HEK293 (cell line): ENCODE results near the gene SCARB2.
A peak's percentile ranks its signal among the peaks of the same experiment; 100 is the strongest.

Experiments used
- CTCF ChIA-PET: fragments of 350-600 bp; formaldehyde crosslinking; extraction: SDS; loops from one replicate; lab custom pipeline; 2021; ENCODE audit warnings: antibody characterized with exemption; lab: Yijun Ruan, JAX
- POLR2A ChIA-PET: fragments of 300-600 bp; formaldehyde crosslinking; extraction: SDS; loops from one replicate; lab custom pipeline; 2020; ENCODE audit warnings: antibody characterized with exemption, inconsistent platforms; lab: Yijun Ruan, JAX
- H3K27ac ChIP-seq: fragments of 200-500 bp; sonication (Bioruptor generic); 2 replicates; pipeline ENCODE4 v1.5.1; 2014; ENCODE audit warnings: low read depth, low read length, control low read depth, inconsistent platforms; ENCODE audit errors: extremely low read depth
- H3K36me3 ChIP-seq, 2 experiments: fragments of 200-500 bp in 1 of 2; sonication (Bioruptor generic) in 1 of 2; 1 replicate in 1 of 2; 2 replicates in 1 of 2; pipeline ENCODE4 v1.5.1; 2014 to 2017; ENCODE audit warnings: inconsistent platforms in 2 of 2, low read length in 2 of 2; ENCODE audit not compliant: control insufficient read depth in 2 of 2, insufficient read depth in 1 of 2
- H3K4me1 ChIP-seq: fragments of 200-500 bp; sonication (Bioruptor generic); 2 replicates; pipeline ENCODE4 v1.5.1; 2014; ENCODE audit warnings: mild to moderate bottlenecking, low read length, inconsistent platforms; ENCODE audit not compliant: control insufficient read depth, insufficient read depth
- H3K4me3 ChIP-seq: 2 replicates; pipeline ENCODE4 v1.5.1; 2011; ENCODE audit warnings: low read depth, mild to moderate bottlenecking, control low read depth, low read length, moderate library complexity
- H3K9me3 ChIP-seq: fragments of 200-500 bp; sonication (Bioruptor generic); 2 replicates; pipeline ENCODE4 v1.5.1; 2014; ENCODE audit warnings: low read depth, low read length, inconsistent platforms; ENCODE audit not compliant: control insufficient read depth, insufficient read depth
- BCL11A ChIP-seq: fragments of 450-650 bp; formaldehyde crosslinking; IDR thresholded peaks from 2 replicates; pipeline ENCODE4 v1.5.1; 2016; ENCODE audit warnings: low read depth, missing biosample characterization, missing genetic modification characterization
- GLIS2 ChIP-seq: fragments of 450-650 bp; formaldehyde crosslinking; IDR thresholded peaks from 2 replicates; pipeline ENCODE4 v1.5.1; 2016; ENCODE audit warnings: missing biosample characterization, missing genetic modification characterization
- KLF9 ChIP-seq: fragments of 450-650 bp; formaldehyde crosslinking; IDR thresholded peaks from 2 replicates; pipeline ENCODE4 v1.5.1; 2016; ENCODE audit warnings: missing biosample characterization, missing genetic modification characterization, low read depth
- OSR2 ChIP-seq: fragments of 450-650 bp; formaldehyde crosslinking; IDR thresholded peaks from 2 replicates; pipeline ENCODE4 v1.5.1; 2016; ENCODE audit warnings: missing biosample characterization, missing genetic modification characterization
- PRDM1 ChIP-seq: fragments of 450-650 bp; formaldehyde crosslinking; IDR thresholded peaks from 2 replicates; pipeline ENCODE4; 2016; ENCODE audit warnings: missing biosample characterization, missing genetic modification characterization
- SALL2 ChIP-seq: fragments of 450-650 bp; formaldehyde crosslinking; IDR thresholded peaks from 2 replicates; pipeline ENCODE4 v1.5.0; 2017; ENCODE audit warnings: missing biosample characterization, mild to moderate bottlenecking, missing genetic modification characterization, borderline replicate concordance
- SCRT2 ChIP-seq: fragments of 450-650 bp; formaldehyde crosslinking; IDR thresholded peaks from 2 replicates; pipeline ENCODE4 v1.5.1; 2016; ENCODE audit warnings: missing biosample characterization, missing genetic modification characterization
- SP2 ChIP-seq: fragments of 450-650 bp; formaldehyde crosslinking; IDR thresholded peaks from 2 replicates; pipeline ENCODE4 v1.5.1; 2016; ENCODE audit warnings: missing biosample characterization, missing genetic modification characterization
- SP7 ChIP-seq: fragments of 450-650 bp; formaldehyde crosslinking; IDR thresholded peaks from 2 replicates; pipeline ENCODE4 v1.5.1; 2016; ENCODE audit warnings: missing biosample characterization, missing genetic modification characterization
- TCF7L2 ChIP-seq: IDR thresholded peaks from 2 replicates; pipeline ENCODE4 v1.6.1; 2011; ENCODE audit warnings: low read depth, mild to moderate bottlenecking, inconsistent platforms, low read length, moderate library complexity, borderline replicate concordance
- TRIM28 ChIP-seq: IDR thresholded peaks from 2 replicates; pipeline ENCODE4 v1.6.1; 2011; ENCODE audit warnings: low read length, control low read depth, borderline replicate concordance
- ZBTB17 ChIP-seq: fragments of 450-650 bp; formaldehyde crosslinking; IDR thresholded peaks from 2 replicates; pipeline ENCODE4 v1.5.1; 2016; ENCODE audit warnings: missing biosample characterization, missing genetic modification characterization
- ZBTB48 ChIP-seq: fragments of 450-650 bp; formaldehyde crosslinking; IDR thresholded peaks from 2 replicates; pipeline ENCODE4 v1.5.1; 2016; ENCODE audit warnings: missing biosample characterization, missing genetic modification characterization
- ZIC2 ChIP-seq: fragments of 450-650 bp; formaldehyde crosslinking; IDR thresholded peaks from 2 replicates; pipeline ENCODE4 v1.5.1; 2016; ENCODE audit warnings: missing biosample characterization, missing genetic modification characterization
- ZNF138 ChIP-seq: fragments of 450-650 bp; formaldehyde crosslinking; IDR thresholded peaks from 2 replicates; pipeline ENCODE4 v1.5.1; 2016; ENCODE audit warnings: missing biosample characterization, missing genetic modification characterization, borderline replicate concordance
- ZNF155 ChIP-seq: fragments of 450-650 bp; formaldehyde crosslinking; IDR thresholded peaks from 2 replicates; pipeline ENCODE4 v1.5.1; 2016; ENCODE audit warnings: missing biosample characterization, missing genetic modification characterization
- ZNF214 ChIP-seq: fragments of 450-650 bp; formaldehyde crosslinking; IDR thresholded peaks from 2 replicates; pipeline ENCODE4 v1.5.1; 2017; ENCODE audit warnings: missing biosample characterization, mild to moderate bottlenecking, missing genetic modification characterization, borderline replicate concordance
- ZNF266 ChIP-seq: fragments of 450-650 bp; formaldehyde crosslinking; IDR thresholded peaks from 2 replicates; pipeline ENCODE4 v1.5.1; 2016; ENCODE audit warnings: missing biosample characterization, missing genetic modification characterization, low read depth
- ZNF335 ChIP-seq: fragments of 450-650 bp; formaldehyde crosslinking; conservative IDR thresholded peaks from 2 replicates; pipeline ENCODE4 v1.5.1; 2016; ENCODE audit warnings: missing biosample characterization, missing genetic modification characterization
- ZNF501 ChIP-seq: fragments of 450-650 bp; formaldehyde crosslinking; IDR thresholded peaks from 2 replicates; pipeline ENCODE4 v1.5.1; 2016; ENCODE audit warnings: missing biosample characterization, missing genetic modification characterization
- ZNF521 ChIP-seq: fragments of 450-650 bp; formaldehyde crosslinking; IDR thresholded peaks from 2 replicates; pipeline ENCODE4 v1.5.1; 2017; ENCODE audit warnings: missing biosample characterization, mild to moderate bottlenecking, missing genetic modification characterization
- ZNF561 ChIP-seq: fragments of 450-650 bp; IDR thresholded peaks from 2 replicates; pipeline ENCODE4 v1.5.1; 2018; ENCODE audit warnings: missing biosample characterization, missing genetic modification characterization, borderline replicate concordance
- ZNF600 ChIP-seq: fragments of 450-650 bp; formaldehyde crosslinking; IDR thresholded peaks from 2 replicates; pipeline ENCODE4 v1.5.1; 2016; ENCODE audit warnings: missing biosample characterization, missing genetic modification characterization
- ZNF658 ChIP-seq: fragments of 450-650 bp; formaldehyde crosslinking; IDR thresholded peaks from 2 replicates; pipeline ENCODE4; 2016; ENCODE audit warnings: missing biosample characterization, missing genetic modification characterization
- ZNF660 ChIP-seq: fragments of 450-650 bp; IDR thresholded peaks from 2 replicates; pipeline ENCODE4 v1.5.1; 2018; ENCODE audit warnings: missing biosample characterization, mild to moderate bottlenecking, missing genetic modification characterization
- TF ChIP-seq, protein P1 (sequence below): fragments of 450-650 bp; formaldehyde crosslinking; IDR thresholded peaks from 2 replicates; pipeline ENCODE4 v1.5.1; 2017; ENCODE audit warnings: missing biosample characterization, missing genetic modification characterization
- TF ChIP-seq, protein P2 (sequence below): fragments of 450-650 bp; formaldehyde crosslinking; IDR thresholded peaks from 2 replicates; pipeline ENCODE4 v1.5.1; 2016; ENCODE audit warnings: missing biosample characterization, missing genetic modification characterization

The SCARB2 gene

DNA sequence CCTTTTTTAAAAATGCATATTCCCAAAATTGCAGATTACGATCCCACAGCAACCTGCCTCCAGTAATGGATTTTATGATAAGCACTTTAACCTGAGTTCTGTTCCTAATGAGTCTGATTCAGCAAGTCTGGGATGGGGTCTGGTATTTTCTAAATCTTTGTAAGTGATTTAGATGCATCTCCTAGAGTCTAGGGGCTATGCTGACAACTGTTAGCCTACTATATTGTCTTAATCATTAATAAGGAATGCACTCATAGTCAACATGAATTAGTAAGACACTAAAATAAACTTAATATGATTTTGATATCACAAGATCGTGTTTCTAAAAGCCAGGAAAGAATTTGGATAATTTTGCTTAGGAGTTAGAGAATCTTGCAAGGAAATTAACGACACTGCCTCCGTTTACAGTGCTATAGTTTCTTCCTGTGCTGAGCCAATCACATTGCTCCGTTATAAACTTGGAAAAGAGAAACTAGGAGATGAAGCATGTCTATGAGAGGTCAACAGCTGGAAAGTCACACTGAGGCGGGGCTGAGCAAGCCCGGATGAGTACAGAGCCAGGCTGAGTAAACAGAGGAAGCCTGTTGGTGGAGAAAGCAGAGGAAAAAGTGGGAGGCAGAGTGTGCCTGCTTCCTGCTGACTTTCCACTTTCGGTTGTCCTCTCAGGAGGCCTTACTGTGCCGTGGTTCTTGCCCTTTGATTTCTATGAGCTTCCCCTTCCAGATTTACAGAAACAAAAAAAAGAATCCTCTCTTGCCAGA lies 5.4 kb downstream of the SCARB2 start:
- H3K36me3 ChIP-seq: no peaks in the 10 kb centered on the region
- CTCF ChIA-PET: no interaction called here
- no peaks in the 10 kb centered on the region for H3K4me1 ChIP-seq
- TF ChIP-seq, protein P1, sequence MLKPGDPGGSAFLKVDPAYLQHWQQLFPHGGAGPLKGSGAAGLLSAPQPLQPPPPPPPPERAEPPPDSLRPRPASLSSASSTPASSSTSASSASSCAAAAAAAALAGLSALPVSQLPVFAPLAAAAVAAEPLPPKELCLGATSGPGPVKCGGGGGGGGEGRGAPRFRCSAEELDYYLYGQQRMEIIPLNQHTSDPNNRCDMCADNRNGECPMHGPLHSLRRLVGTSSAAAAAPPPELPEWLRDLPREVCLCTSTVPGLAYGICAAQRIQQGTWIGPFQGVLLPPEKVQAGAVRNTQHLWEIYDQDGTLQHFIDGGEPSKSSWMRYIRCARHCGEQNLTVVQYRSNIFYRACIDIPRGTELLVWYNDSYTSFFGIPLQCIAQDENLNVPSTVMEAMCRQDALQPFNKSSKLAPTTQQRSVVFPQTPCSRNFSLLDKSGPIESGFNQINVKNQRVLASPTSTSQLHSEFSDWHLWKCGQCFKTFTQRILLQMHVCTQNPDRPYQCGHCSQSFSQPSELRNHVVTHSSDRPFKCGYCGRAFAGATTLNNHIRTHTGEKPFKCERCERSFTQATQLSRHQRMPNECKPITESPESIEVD (tag by site-specific recombination): no peak
- TF ChIP-seq TRIM28 (peak; percentile 71), ZNF600 (tag by site-specific recombination) (0 out of 2 replicates have a peak, but pooled peaks have one; percentile 17), GLIS2 (tag by site-specific recombination) (no peak), BCL11A (tag by site-specific recombination) (no peak), ZNF138 (tag by site-specific recombination) (no peak), KLF9 (tag by site-specific recombination) (no peak), SP2 (peak; percentile 56), ZIC2 (tag by site-specific recombination) (0 out of 2 replicates have a peak, but pooled peaks have one; percentile 9), ZBTB17 (tag by site-specific recombination) (peak; percentile 87), ZBTB48 (tag by site-specific recombination) (peak; percentile 24; the same call in 1 of the 2 replicates), PRDM1 (peak; percentile 86), ZNF335 (tag by site-specific recombination) (0 out of 2 replicates have a peak, but pooled peaks have one; percentile 33), SP7 (tag by site-specific recombination) (peak; percentile 19; the same call in 1 of the 2 replicates), SCRT2 (tag by site-specific recombination) (peak; percentile 51; the same call in 1 of the 2 replicates), OSR2 (tag by site-specific recombination) (no peak), ZNF660 (tag by site-specific recombination) (0 out of 2 replicates have a peak, but pooled peaks have one; percentile 25)
- TF ChIP-seq, protein P2, sequence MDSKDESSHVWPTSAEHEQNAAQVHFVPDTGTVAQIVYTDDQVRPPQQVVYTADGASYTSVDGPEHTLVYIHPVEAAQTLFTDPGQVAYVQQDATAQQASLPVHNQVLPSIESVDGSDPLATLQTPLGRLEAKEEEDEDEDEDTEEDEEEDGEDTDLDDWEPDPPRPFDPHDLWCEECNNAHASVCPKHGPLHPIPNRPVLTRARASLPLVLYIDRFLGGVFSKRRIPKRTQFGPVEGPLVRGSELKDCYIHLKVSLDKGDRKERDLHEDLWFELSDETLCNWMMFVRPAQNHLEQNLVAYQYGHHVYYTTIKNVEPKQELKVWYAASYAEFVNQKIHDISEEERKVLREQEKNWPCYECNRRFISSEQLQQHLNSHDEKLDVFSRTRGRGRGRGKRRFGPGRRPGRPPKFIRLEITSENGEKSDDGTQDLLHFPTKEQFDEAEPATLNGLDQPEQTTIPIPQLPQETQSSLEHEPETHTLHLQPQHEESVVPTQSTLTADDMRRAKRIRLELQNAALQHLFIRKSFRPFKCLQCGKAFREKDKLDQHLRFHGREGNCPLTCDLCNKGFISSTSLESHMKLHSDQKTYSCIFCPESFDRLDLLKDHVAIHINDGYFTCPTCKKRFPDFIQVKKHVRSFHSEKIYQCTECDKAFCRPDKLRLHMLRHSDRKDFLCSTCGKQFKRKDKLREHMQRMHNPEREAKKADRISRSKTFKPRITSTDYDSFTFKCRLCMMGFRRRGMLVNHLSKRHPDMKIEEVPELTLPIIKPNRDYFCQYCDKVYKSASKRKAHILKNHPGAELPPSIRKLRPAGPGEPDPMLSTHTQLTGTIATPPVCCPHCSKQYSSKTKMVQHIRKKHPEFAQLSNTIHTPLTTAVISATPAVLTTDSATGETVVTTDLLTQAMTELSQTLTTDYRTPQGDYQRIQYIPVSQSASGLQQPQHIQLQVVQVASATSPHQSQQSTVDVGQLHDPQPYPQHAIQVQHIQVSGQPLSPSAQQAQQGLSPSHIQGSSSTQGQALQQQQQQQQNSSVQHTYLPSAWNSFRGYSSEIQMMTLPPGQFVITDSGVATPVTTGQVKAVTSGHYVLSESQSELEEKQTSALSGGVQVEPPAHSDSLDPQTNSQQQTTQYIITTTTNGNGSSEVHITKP (tag by site-specific recombination): peak; percentile 67
- H3K4me3 ChIP-seq: no peak overlapping the region
- H3K27ac ChIP-seq: no peak overlapping the region
- POLR2A ChIA-PET: no interaction called here
- H3K9me3 ChIP-seq: no peaks in the 10 kb centered on the region

DNA sequence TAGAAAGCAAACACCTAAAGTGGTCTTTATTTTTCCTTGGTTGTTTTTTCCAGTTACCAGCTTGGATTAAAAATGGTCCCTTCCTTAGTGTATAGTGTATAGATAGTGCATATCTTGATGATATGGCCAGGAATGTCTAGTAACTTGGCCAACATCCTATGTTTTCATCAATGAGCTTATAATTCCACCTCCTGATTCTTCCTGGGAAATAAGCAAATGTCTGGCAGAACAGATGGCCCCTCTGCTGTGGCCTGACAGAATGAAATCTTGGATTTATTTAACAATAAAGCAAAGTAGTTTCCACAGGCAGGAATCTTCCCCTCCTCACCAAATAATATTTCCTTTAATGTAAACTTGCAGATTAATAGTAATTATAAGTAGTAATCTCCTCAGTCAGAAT lies 6.1 kb downstream of the SCARB2 start:
- no peaks in the 10 kb centered on the region for H3K36me3 ChIP-seq
- ChIA-PET CTCF (interaction anchor here (0.8 kb wide), 1 partner anchor 99 kb away, joined by 3 read pairs; the partner anchor contains the start of gene STBD1), POLR2A (no interaction called here)
- H3K4me1 ChIP-seq: no peaks in the 10 kb centered on the region
- H3K27ac ChIP-seq: no peak overlapping the region
- H3K4me3 ChIP-seq: no peak overlapping the region
- no peaks in the 10 kb centered on the region for H3K9me3 ChIP-seq
- TF ChIP-seq, protein P2 (tag by site-specific recombination): no peak
- TF ChIP-seq ZNF658: no peak
- TF ChIP-seq ZNF521 (tag by site-specific recombination): no peak
- TF ChIP-seq ZNF155: no peak
- no peak for TF ChIP-seq ZNF561
- no peak for TF ChIP-seq TCF7L2
- no peak for TF ChIP-seq ZNF266
- TF ChIP-seq SALL2 (tag by site-specific recombination): no peak
- TF ChIP-seq SCRT2 (tag by site-specific recombination): no peak
- TF ChIP-seq ZNF214: no peak
- TF ChIP-seq ZNF501: no peak
